GM10248 (cell line): ENCODE data around the gene MBNL2.

ENCODE experiments used
- CTCF ChIA-PET: fragments of 300-600 bp; sonication (Branson Sonifier 250); formaldehyde crosslinking; extraction: SDS; loops from one replicate; lab custom pipeline; 2021; ENCODE audit warnings: antibody characterized with exemption; lab: Yijun Ruan, JAX
- POLR2A ChIA-PET: fragments of 350-650 bp; sonication (Branson Sonifier 250); formaldehyde crosslinking; extraction: SDS; loops from one replicate; lab custom pipeline; 2020; ENCODE audit warnings: antibody characterized with exemption; lab: Yijun Ruan, JAX
- DNase-seq: peaks from one replicate; pipeline ENCODE4 v3.0.0; 2012; ENCODE audit errors: extremely low spot score
- TF ChIP-seq, protein P1 (sequence below): IDR thresholded peaks from 2 replicates; pipeline ENCODE4 v1.5.1; 2012; ENCODE audit warnings: mild to moderate bottlenecking, low read depth; ENCODE audit errors: extremely low read depth, missing control alignments, control extremely low read depth

The MBNL2 gene

DNA sequence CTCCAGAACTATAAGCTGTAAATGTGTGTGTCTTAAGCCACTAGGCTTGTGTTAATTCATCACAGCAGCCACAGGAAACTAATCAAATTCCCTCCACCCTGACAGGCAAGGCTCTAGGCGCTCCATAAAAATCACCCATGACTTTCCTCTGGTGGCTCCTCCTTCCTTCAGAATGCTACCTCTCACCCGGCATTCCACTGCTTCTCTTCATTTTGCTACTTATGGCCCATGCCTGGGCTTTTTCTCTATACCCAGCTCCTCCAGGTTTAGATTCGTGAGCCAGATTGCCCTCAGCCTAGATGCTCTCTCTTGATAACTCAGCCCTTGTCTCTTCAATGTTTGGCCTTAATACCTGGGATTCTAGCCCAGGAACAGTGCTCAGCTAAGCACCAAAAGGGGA is 36.4 kb upstream of the MBNL2 start:
- POLR2A ChIA-PET = no interaction called here
- TF ChIP-seq, protein P1, sequence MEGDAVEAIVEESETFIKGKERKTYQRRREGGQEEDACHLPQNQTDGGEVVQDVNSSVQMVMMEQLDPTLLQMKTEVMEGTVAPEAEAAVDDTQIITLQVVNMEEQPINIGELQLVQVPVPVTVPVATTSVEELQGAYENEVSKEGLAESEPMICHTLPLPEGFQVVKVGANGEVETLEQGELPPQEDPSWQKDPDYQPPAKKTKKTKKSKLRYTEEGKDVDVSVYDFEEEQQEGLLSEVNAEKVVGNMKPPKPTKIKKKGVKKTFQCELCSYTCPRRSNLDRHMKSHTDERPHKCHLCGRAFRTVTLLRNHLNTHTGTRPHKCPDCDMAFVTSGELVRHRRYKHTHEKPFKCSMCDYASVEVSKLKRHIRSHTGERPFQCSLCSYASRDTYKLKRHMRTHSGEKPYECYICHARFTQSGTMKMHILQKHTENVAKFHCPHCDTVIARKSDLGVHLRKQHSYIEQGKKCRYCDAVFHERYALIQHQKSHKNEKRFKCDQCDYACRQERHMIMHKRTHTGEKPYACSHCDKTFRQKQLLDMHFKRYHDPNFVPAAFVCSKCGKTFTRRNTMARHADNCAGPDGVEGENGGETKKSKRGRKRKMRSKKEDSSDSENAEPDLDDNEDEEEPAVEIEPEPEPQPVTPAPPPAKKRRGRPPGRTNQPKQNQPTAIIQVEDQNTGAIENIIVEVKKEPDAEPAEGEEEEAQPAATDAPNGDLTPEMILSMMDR = no peak
- CTCF ChIA-PET = interaction anchor here (1.2 kb wide), 1 partner anchor 9 kb away, joined by 3 read pairs; no protein-coding TSS in a partner anchor
- no peak for DNase-seq

DNA sequence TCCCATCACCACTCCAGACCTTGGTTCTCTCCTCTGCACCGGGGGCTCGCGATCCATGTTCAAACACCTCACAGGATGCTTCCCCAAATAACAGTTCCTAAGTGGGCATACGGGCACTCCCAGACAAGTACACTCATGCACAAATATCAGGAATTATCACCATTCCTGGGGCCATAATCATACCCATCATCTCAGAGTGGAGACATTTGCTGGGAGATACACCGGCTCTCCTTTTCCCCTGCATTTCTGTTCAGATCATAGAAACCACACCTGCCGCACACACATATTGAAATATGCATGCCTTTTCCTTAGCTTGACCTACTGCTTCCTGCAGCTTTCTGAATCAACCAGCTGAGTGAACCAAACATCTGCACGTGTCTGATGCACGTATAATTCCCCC is 33.9 kb upstream of the MBNL2 start:
- CTCF ChIA-PET = no interaction called here
- DNase-seq = no peak
- POLR2A ChIA-PET = no interaction called here
- TF ChIP-seq, protein P1 = no peak

GRCh38 chr13:97189928-97190327 is 32.2 kb upstream of the MBNL2 start:
- CTCF ChIA-PET = interaction anchor here (2.3 kb wide), 1 partner anchor 16 kb away, joined by 5 read pairs; no protein-coding TSS in a partner anchor
- POLR2A ChIA-PET = no interaction called here
- DNase-seq = no peak

GRCh38 chr13:97191142-97191541 is 31.0 kb upstream of the MBNL2 start:
- CTCF ChIA-PET = interaction anchor here (0.8 to 2.3 kb wide), 9 partner anchors 10 to 854 kb away, joined by 3 to 6 read pairs (median 3); no protein-coding TSS in a partner anchor
- POLR2A ChIA-PET = no interaction called here
- DNase-seq = no peak
- TF ChIP-seq, protein P1 = no peak

More at GRCh38 chr13:97189928-97190327, 32.2 kb upstream of the MBNL2 start:
- TF ChIP-seq, protein P1 = no peak

GRCh38 chr13:97191615-97192014 is 30.5 kb upstream of the MBNL2 start:
- POLR2A ChIA-PET = no interaction called here

GRCh38 chr13:97192166-97192565 is 30.0 kb upstream of the MBNL2 start:
- DNase-seq = no peak
- TF ChIP-seq, protein P1 = no peak
- CTCF ChIA-PET = interaction anchor here (1.1 to 2.3 kb wide), 6 partner anchors 9 to 168 kb away, joined by 3 to 6 read pairs (median 4); no protein-coding TSS in a partner anchor
- POLR2A ChIA-PET = no interaction called here

More at GRCh38 chr13:97191615-97192014, 30.5 kb upstream of the MBNL2 start:
- no peak for DNase-seq
- CTCF ChIA-PET = interaction anchor here (0.8 to 2.3 kb wide), 9 partner anchors 10 to 853 kb away, joined by 3 to 6 read pairs (median 3); no protein-coding TSS in a partner anchor
- TF ChIP-seq, protein P1 = no peak
